Muscle of leg (tissue), 16 donors: ENCODE measurements around the gene NRROS. TPM values are rescaled to one million over a fixed set of nuclear protein-coding genes. Genes with fewer than 3 reads are reported as not detected.
"Not testable (repeated sequence)": the region's sequence is repeated elsewhere in the genome, so short reads cannot be mapped to it uniquely, and the experiment has no call there.

Source experiments
- DNase-seq: peaks from one replicate; pipeline ENCODE4 v3.0.0; 2013
- H3K27ac ChIP-seq: one replicate; pipeline ENCODE4 v1.5.1; 2013; ENCODE audit warnings: mild to moderate bottlenecking, low read length, control low read depth
- H3K27me3 ChIP-seq: one replicate; pipeline ENCODE4 v1.6.1; 2013; ENCODE audit warnings: low read length; ENCODE audit not compliant: control insufficient read depth, insufficient read depth
- H3K36me3 ChIP-seq: one replicate; pipeline ENCODE4 v1.6.1; 2013; ENCODE audit warnings: low read length; ENCODE audit not compliant: control insufficient read depth, insufficient read depth
- H3K4me1 ChIP-seq: one replicate; pipeline ENCODE4 v1.6.1; 2013; ENCODE audit warnings: low read length; ENCODE audit not compliant: control insufficient read depth, insufficient read depth
- H3K4me3 ChIP-seq: one replicate; pipeline ENCODE4 v1.5.1; 2013; ENCODE audit warnings: low read length, control low read depth
- H3K9me3 ChIP-seq: replicated peaks from 2 replicates; pipeline ENCODE4 v1.6.1; 2013; ENCODE audit warnings: low read depth, low read length; ENCODE audit not compliant: control insufficient read depth
- WGBS: methylation state at CpG from one replicate; pipeline ENCODE4 v1.1.5; 2013; ENCODE audit warnings: missing lambda C conversion rate; ENCODE audit not compliant: insufficient coverage; 5-methylcytosine and 5-hydroxymethylcytosine counted together
- long read RNA-seq, 11 donors: transcript quantifications; one replicate each; lab custom pipeline, GENCODE V29; 2026
- polyA plus RNA-seq, 8 donors: library from polyadenylated mRNA; unstranded; fragments of 120-200 nt; gene quantifications; one replicate each; pipeline versions ENCODE4 v1.2.1 to v1.2.3, GENCODE V29; 2013; ENCODE audit warnings: inconsistent platforms in 1 of 8, low replicate concordance in 1 of 8; ENCODE audit not compliant: insufficient read length in 8 of 8, insufficient read depth in 1 of 8
- total RNA-seq: library from RNA; stranded (reverse); fragments of 120-200 nt; gene quantifications from one replicate; pipeline ENCODE4 v1.2.4, GENCODE V29; 2013

NRROS gene
- total RNA-seq (2.8 TPM), polyA plus RNA-seq (1 to 10 TPM; 4.2 to 6.1 (median 5.2) TPM)
- long read RNA-seq, donor 1, partial matches to known transcripts, result 0 of 1 reads
- long read RNA-seq, donor 1, other reads (novel, unspliced or antisense), result 0 of 1 reads
- long read RNA-seq, donor 2, result 0 reads
- long read RNA-seq, donor 3, partial matches to known transcripts, result 0 of 2 reads
- long read RNA-seq, donor 3, other reads (novel, unspliced or antisense), result 0 of 2 reads
- long read RNA-seq, donor 4, result 0 reads
- long read RNA-seq, donor 5, partial matches to known transcripts, result 0 of 3 reads
- long read RNA-seq, donor 5, other reads (novel, unspliced or antisense), result 0 of 3 reads
- long read RNA-seq, donor 6, partial matches to known transcripts, result 0 of 3 reads
- long read RNA-seq, donor 6, other reads (novel, unspliced or antisense), result 0 of 3 reads
- long read RNA-seq, donor 7, partial matches to known transcripts, result 0 of 1 reads
- long read RNA-seq, donor 7, other reads (novel, unspliced or antisense), result 0 of 1 reads
- long read RNA-seq, donor 8, partial matches to known transcripts, result 0 of 1 reads
- long read RNA-seq, donor 8, other reads (novel, unspliced or antisense), result 0 of 1 reads
- long read RNA-seq, donor 9, partial matches to known transcripts, result 0 of 4 reads
- long read RNA-seq, donor 9, other reads (novel, unspliced or antisense), result 0 of 4 reads
- long read RNA-seq, donor 10, partial matches to known transcripts, result 0 of 1 reads
- long read RNA-seq, donor 10, other reads (novel, unspliced or antisense), result 0 of 1 reads
- long read RNA-seq, donor 11, partial matches to known transcripts, result 0 of 1 reads
- long read RNA-seq, donor 11, other reads (novel, unspliced or antisense), result 0 of 1 reads

DNA sequence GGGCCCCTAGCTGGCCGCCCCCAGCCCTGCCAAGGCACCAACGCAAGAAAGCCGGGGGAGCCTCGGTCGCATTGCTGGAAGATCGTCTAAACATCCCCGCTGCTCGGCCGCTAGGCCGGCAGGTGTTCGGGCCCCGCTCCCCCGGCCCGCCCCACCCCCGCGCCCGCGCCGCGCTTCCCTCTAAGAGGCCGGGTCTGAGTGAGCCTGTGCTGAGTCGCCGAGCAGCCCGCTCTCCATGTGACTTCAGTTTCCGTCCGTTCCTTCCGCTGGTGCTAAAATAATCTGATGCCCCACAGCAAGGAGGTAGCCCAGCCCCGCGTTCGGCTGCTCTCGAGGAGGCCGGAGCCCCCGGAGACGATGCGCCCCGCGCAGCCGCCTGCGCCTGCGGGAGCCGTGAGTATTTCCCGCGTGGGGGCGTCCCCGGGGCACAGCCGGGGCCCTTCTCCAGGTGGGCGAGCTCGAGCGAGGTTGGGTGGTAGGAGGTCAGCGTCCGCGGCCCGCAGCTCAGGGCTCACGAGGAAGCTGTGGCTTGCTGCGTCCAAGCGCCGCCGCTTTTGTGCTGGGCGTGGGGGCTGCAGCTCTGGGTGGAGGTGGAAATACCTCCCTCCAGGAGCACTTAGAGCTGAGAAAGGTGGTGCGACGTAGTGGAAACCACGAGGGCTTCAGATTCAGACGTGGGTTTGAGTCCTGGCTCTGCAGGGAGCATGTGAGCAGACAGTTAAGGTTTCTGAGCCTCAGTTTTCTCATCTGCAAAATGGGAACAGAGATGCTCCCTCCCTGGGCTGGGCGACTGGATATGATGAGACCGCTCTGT is at the start of gene NRROS:
TSS of gene NRROS (plus strand) at position 212 of the 814 bp plus-strand sequence. CDS start 14,846 bp downstream, outside the sequence.
- Histone ChIP-seq H3K36me3 (no peaks in the 10 kb centered on the region), H3K27ac (peak within 1 kb of the TSS; percentile 79), H3K4me1 (peaks cover 7% of the 10 kb centered on the region), H3K4me3 (peak within 1 kb of the TSS; percentile 50), H3K9me3 (no peaks in the 10 kb centered on the region), H3K27me3 (peaks cover 28% of the 10 kb centered on the region)
- WGBS, result 6% methylated on average over 53 of the region's 65 CpGs
- peak; percentile 85 for DNase-seq

DNA sequence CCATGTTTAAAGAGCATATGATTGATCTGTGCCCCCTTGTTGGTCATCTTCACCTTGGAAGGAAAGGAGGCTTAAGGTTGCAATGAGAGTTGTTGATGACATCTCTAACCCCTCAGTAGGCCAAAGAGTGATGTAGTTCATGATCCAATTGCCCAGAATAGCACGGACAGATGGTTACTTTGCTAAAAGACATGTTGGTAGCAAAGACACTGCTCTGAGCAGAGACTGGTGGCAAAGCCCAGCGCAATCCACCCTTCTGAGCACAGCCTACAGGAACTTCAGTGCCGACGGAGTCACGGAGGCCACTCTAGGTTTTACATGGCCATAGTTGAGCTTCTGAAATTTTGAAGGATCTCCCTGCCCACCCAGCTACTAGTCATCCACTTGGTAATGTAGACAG is 49.2 kb upstream of the NRROS start:
- H3K27me3 ChIP-seq, result no peaks in the 10 kb centered on the region
- no peaks in the 10 kb centered on the region for H3K9me3 ChIP-seq
- DNase-seq, result no peak
- no peaks in the 10 kb centered on the region for H3K4me1 ChIP-seq
- 83% methylated on average over 4 of the region's 5 CpGs for WGBS
- H3K4me3 ChIP-seq, result no peak overlapping the region
- peaks cover 6% of the 10 kb centered on the region for H3K36me3 ChIP-seq
- peak overlapping the region; percentile 51 for H3K27ac ChIP-seq

DNA sequence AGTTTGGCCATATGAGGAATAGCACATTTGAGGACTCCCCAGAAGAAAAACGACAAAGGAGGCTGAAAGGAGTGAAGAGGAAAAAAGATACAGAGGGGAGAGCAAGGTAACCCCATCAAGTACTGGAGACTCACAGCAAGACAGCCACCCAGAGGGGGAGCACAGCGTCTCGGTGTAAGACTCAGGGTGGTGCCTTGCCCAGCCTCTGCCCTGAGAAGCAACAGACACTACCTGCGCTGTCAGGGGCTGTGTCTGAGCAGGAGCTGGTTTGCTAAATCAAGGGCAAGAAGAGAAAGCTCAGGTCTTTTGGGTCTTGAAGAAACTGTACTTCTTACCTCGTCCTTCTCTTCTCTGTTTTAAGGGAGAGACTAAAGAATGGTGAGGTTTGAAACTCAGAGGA is 43.1 kb upstream of the NRROS start:
- DNase-seq, result no peak
- no peaks in the 10 kb centered on the region for H3K36me3 ChIP-seq
- peaks cover 6% of the 10 kb centered on the region for H3K27me3 ChIP-seq
- no peak overlapping the region for H3K27ac ChIP-seq
- no peaks in the 10 kb centered on the region for H3K9me3 ChIP-seq
- no peak overlapping the region for H3K4me3 ChIP-seq
- H3K4me1 ChIP-seq, result no peaks in the 10 kb centered on the region
- 33% methylated on average over 4 of the region's 5 CpGs for whole genome bisulfite sequencing

DNA sequence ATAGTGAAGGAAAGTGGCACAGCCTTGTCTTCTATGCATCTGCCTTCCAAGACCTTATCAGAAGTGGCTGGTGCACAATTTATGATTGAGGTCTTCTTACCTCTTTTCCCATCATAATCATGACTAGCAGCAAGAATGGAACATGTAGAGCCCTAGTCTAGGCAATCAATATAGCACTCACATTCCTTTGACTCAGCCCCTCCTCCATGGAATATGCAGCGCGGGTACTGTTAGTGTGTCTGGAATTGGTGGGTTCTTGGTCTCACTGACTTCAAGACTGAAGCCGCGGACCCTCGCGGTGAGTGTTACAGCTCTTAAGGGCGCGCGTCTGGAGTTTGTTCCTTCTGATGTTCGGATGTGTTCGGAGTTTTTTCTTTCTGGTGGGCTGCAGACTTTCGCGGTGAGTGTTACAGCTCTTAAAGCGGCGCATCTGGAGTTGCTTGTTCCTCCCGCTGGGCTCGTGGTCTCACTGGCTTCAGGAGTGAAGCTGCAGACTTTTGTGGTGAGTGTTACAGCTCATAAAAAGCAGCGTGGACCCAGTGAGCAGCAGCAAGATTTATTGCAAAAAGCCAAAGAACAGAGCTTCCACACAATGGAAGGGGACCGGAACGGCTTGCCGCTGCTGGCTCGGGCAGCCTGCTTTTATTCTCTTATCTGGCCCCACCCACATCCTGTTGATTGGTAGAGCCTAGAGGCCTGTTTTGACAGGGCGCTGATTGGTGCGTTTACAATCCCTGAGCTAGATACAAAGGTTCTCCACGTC is 41.3 kb upstream of the NRROS start:
- not testable (repeated sequence) for DNase-seq, H3K4me1 ChIP-seq, H3K27ac ChIP-seq, H3K4me3 ChIP-seq, H3K9me3 ChIP-seq, H3K36me3 ChIP-seq, H3K27me3 ChIP-seq
- WGBS, result 31% methylated on average over 6 of the region's 25 CpGs

DNA sequence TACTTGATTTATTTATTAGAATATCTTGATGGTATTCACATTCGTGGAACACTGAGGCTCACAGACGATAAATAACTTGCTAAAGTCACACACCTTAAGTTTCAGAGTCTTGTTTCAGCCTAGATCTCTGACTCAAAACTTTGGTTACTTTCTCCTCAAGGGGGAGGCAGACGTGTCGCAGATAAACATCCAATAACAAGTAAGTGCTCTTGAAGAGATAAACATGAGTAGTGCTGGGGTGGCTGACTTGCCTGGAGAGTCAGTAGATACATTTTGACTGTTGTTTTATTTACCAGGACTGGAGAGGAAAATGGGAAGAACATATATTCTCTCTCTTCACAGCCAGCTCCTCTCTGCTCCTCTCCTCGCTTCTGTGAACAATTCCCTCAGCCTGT is 39.8 kb upstream of the NRROS start:
- no peak for DNase-seq
- Histone ChIP-seq H3K36me3 (no peaks in the 10 kb centered on the region), H3K27me3 (peaks cover 6% of the 10 kb centered on the region), H3K9me3 (no peaks in the 10 kb centered on the region), H3K4me1 (peaks cover 2% of the 10 kb centered on the region), H3K4me3 (no peak overlapping the region), H3K27ac (no peak overlapping the region)
- no CpG with 5 or more reads among the region's 5 CpGs for WGBS

DNA sequence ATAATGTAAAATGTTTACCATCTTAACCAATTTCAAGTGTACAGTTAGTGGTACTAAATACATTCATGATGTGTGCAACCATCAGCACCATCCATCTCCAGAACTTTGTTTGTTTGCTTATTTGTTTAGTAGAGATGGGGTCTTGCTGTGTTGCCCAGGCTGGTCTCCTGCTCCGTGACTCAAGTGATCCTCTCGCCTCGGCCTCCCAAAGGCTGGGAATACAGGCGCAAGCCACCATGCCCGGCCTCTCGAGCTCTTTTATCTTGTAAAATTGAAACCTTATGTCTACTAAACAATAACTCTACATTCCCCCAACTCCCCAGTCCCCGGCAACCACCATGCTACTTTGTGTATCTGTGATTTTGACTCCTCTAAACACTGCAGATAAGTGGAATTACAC is 39.1 kb upstream of the NRROS start:
- H3K27ac ChIP-seq, result no peak overlapping the region
- H3K36me3 ChIP-seq, result no peaks in the 10 kb centered on the region
- H3K4me3 ChIP-seq, result no peak overlapping the region
- H3K27me3 ChIP-seq, result peaks cover 6% of the 10 kb centered on the region
- no peaks in the 10 kb centered on the region for H3K9me3 ChIP-seq
- DNase-seq, result no peak
- peaks cover 2% of the 10 kb centered on the region for H3K4me1 ChIP-seq
- 93% methylated on average over 3 of the region's 7 CpGs for WGBS

DNA sequence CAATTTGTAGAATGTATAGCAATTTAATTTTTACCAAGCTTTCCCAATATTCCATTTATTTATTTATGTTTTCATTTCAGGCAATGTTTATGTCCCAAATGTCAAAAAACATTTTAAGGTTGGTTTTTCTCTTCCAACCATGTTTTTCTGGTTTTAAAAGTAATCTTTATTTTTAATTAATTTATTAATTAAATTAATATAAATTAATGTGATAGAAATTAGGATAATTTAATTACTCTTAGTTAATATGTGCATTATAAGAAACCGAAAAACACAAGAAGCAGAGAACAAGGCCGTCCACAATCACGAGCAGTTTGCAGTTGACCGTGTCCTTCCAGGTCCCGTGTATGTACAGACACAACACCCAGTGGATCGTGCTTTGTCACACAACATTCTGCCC is 36.8 kb upstream of the NRROS start:
- Histone ChIP-seq H3K4me3 (no peak overlapping the region), H3K27me3 (no peaks in the 10 kb centered on the region), H3K36me3 (no peaks in the 10 kb centered on the region), H3K27ac (no peak overlapping the region), H3K4me1 (peaks cover 2% of the 10 kb centered on the region), H3K9me3 (no peaks in the 10 kb centered on the region)
- no peak for DNase-seq
- 92% methylated on average over 5 of the region's 6 CpGs for WGBS

DNA sequence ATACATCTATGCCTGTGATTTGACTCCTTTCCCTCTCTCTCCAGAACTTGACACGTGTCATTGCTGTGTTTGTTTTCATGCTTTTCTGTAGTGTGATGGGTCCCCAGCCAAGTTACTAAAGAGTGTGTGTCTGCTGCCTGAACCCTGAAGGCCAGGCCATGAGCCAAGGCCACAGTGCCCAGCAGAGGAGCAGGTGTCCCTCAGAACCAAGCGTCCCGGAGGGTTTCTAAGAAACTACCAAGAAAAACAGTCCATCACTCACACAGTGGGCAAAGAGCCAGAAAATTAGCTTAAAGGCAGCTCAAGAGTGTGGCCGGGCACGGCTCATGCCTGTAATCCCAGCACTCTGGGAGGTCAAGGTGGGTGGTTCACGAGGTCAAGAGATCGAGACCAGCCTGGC is 35.8 kb upstream of the NRROS start:
- no CpG with 5 or more reads among the region's 7 CpGs for WGBS
- H3K4me1 ChIP-seq, result peaks cover 2% of the 10 kb centered on the region
- H3K27me3 ChIP-seq, result no peaks in the 10 kb centered on the region
- peak; percentile 24 for DNase-seq
- no peak overlapping the region for H3K27ac ChIP-seq
- H3K9me3 ChIP-seq, result peaks cover under 1% of the 10 kb centered on the region
- no peaks in the 10 kb centered on the region for H3K36me3 ChIP-seq
- H3K4me3 ChIP-seq, result no peak overlapping the region

DNA sequence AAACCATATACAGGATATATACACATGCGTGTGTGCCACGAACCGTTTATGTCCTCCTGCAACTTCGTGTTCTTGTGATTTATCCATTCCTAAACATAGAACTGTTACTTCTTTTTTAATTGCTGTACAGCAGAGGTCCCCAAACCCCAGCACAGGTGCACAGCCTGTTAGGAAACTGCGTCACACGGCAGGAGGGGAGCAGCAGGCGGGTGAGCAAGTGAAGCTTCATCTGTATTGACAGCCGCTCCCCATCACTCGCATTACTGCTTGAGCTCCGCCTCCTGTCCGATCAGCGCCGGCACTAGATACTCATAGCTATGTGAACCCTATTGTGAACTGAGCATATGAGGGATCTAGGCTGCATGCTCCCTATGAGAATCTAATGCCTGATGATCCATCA is 34.9 kb upstream of the NRROS start:
- no peak for DNase-seq
- Histone ChIP-seq H3K4me1 (peaks cover 2% of the 10 kb centered on the region), H3K27me3 (no peaks in the 10 kb centered on the region), H3K36me3 (no peaks in the 10 kb centered on the region), H3K27ac (no peak overlapping the region), H3K9me3 (peaks cover 2% of the 10 kb centered on the region), H3K4me3 (no peak overlapping the region)
- WGBS, result 45% methylated on average over 11 of the region's 13 CpGs
